Measurements from ENCODE around the gene CST9L. TPM values are rescaled to one million over a fixed set of nuclear protein-coding genes. Genes with fewer than 3 reads are reported as not detected.

Gene CST9L
- total RNA-seq, 1 experiment from 2014 or later: not detected

DNA sequence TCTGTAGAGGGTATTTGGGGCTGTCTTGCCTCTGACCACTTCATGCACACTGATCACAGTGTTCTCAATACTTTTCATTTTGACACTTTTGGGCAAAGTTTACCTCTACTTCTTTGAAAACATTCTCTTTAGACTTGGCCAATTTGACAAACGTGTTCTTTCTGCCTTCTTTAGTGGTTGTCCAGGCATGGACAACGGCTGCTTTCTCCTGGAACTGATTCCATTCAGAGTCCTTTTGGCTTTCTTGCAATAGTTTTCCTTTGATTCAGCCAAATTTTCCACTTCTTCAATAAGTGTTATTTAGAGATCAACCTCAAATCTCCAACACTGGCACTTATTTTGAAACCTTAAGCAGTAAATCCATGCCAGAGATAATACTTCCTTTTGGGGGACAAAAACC lies 44.1 kb upstream of the CST9L start:
- Histone ChIP-seq H3K27me3 (ENCODE audit: insufficient read depth, low read length) (no peaks in the 10 kb centered on the region), H3K79me2 (ENCODE audit: insufficient read depth, low read length) (no peaks in the 10 kb centered on the region), H3K4me2 (ENCODE audit: low read length) (no peak overlapping the region), H2AFZ (ENCODE audit: low read depth, low read length, poor library complexity, severe bottlenecking) (no peak overlapping the region), H3K9me2 (ENCODE audit: insufficient read depth) (no peaks in the 10 kb centered on the region), H3K4me1 (ENCODE audit: control insufficient read depth in 1 of 2, insufficient read depth in 2 of 2, low read length in 2 of 2) (no peaks in the 10 kb centered on the region), H3K27ac (ENCODE audit: low read depth, low read length) (no peak overlapping the region), H3K9ac (ENCODE audit: low read length) (no peak overlapping the region), H3K9me3 (ENCODE audit: control insufficient read depth in 1 of 2, insufficient read depth in 1 of 2, low read depth in 1 of 2, low read length in 2 of 2) (no peaks in the 10 kb centered on the region), H3K4me3 (replicated peaks in 1 of 2; ENCODE audit: low read depth in 1 of 2, low read length in 2 of 2) (no peak overlapping the region), H3K36me3 (ENCODE audit: control insufficient read depth in 1 of 2, insufficient read depth in 2 of 2, low read length in 2 of 2) (no peaks in the 10 kb centered on the region), H4K20me1 (ENCODE audit: insufficient read depth) (no peaks in the 10 kb centered on the region)
- POLR2A ChIA-PET: no interaction called here
- ATAC-seq (no peak), DNase-seq (ENCODE audit: low read depth, low spot score) (no peak)
- TF ChIP-seq SIN3A (IDR thresholded peaks at IDR 0.05; ENCODE audit: low read depth): no peak
- no peak for TF ChIP-seq POLR2A (IDR thresholded peaks at IDR 0.05; ENCODE audit: borderline replicate concordance, extremely low read depth, insufficient read depth, insufficient read length)
- TF ChIP-seq JUND (IDR thresholded peaks at IDR 0.05): no peak
- no peak for TF ChIP-seq EGR1 (IDR thresholded peaks at IDR 0.05; ENCODE audit: low read depth)
- TF ChIP-seq CBX3 (IDR thresholded peaks at IDR 0.05; ENCODE audit: low read depth): no peak
- TF ChIP-seq EZH2 (IDR thresholded peaks at IDR 0.05): no peak
- no peak for TF ChIP-seq FOSL1 (IDR thresholded peaks at IDR 0.05; ENCODE audit: low read depth)
- TF ChIP-seq MAX (IDR thresholded peaks at IDR 0.05): no peak
- no peak for TF ChIP-seq TCF7L2 (IDR thresholded peaks at IDR 0.05; ENCODE audit: borderline replicate concordance, extremely low read depth, insufficient read depth, insufficient read length)
- CTCF ChIA-PET: no interaction called here
- BruUV-seq (replicated peaks): no TSS peak
- RAD21 ChIA-PET (ENCODE audit: low non-redundant PET in 1 of 2, low total read pairs in 2 of 2, uncharacterized antibody in 2 of 2, unreplicated experiment in 2 of 2): no interaction called here
- intact Hi-C loops (cut with micrococcal nuclease): no loop called here

GRCh38 chr20:23609486-23610109 lies 41.3 kb upstream of the CST9L start:
- no peaks in the 10 kb centered on the region for H3K79me2 ChIP-seq (ENCODE audit: insufficient read depth, low read length)
- DNase-seq (ENCODE audit: low read depth, low spot score): no peak
- no peak overlapping the region for H3K4me3 ChIP-seq (replicated peaks in 1 of 2; ENCODE audit: low read depth in 1 of 2, low read length in 2 of 2)
- no peak overlapping the region for H3K27ac ChIP-seq (ENCODE audit: low read depth, low read length)
- no peak for ATAC-seq
- no peaks in the 10 kb centered on the region for H4K20me1 ChIP-seq (ENCODE audit: insufficient read depth)
- intact Hi-C loops (cut with micrococcal nuclease): loop anchor here (5.0 kb wide), 1 partner anchor 58 kb away; no protein-coding TSS in a partner anchor
- H3K4me2 ChIP-seq (ENCODE audit: low read length): no peak overlapping the region
- ChIA-PET POLR2A (no interaction called here), CTCF (no interaction called here), RAD21 (ENCODE audit: low non-redundant PET in 1 of 2, low total read pairs in 2 of 2, uncharacterized antibody in 2 of 2, unreplicated experiment in 2 of 2) (no interaction called here)
- no peaks in the 10 kb centered on the region for H3K9me3 ChIP-seq (ENCODE audit: control insufficient read depth in 1 of 2, insufficient read depth in 1 of 2, low read depth in 1 of 2, low read length in 2 of 2)
- no peaks in the 10 kb centered on the region for H3K4me1 ChIP-seq (ENCODE audit: control insufficient read depth in 1 of 2, insufficient read depth in 2 of 2, low read length in 2 of 2)
- no peaks in the 10 kb centered on the region for H3K36me3 ChIP-seq (ENCODE audit: control insufficient read depth in 1 of 2, insufficient read depth in 2 of 2, low read length in 2 of 2)
- BruUV-seq (replicated peaks): no TSS peak
- no peaks in the 10 kb centered on the region for H3K9me2 ChIP-seq (ENCODE audit: insufficient read depth)
- no peaks in the 10 kb centered on the region; the same call in 1 of the 2 replicates for H3K27me3 ChIP-seq (ENCODE audit: insufficient read depth, low read length)
- no peak overlapping the region for H2AFZ ChIP-seq (ENCODE audit: low read depth, low read length, poor library complexity, severe bottlenecking)
- H3K9ac ChIP-seq (ENCODE audit: low read length): no peak overlapping the region
- TF ChIP-seq JUND (IDR thresholded peaks at IDR 0.05): no peak
- no peak for TF ChIP-seq SP1 (IDR thresholded peaks at IDR 0.05; ENCODE audit: low read depth)
- TF ChIP-seq ZFX (IDR thresholded peaks at IDR 0.05): no peak
- no peak for TF ChIP-seq TCF7L2 (IDR thresholded peaks at IDR 0.05; ENCODE audit: borderline replicate concordance, extremely low read depth, insufficient read depth, insufficient read length)
- TF ChIP-seq CBX3 (IDR thresholded peaks at IDR 0.05; ENCODE audit: low read depth): no peak
- TF ChIP-seq REST (IDR thresholded peaks at IDR 0.05; ENCODE audit: low read depth): no peak
- no peak for TF ChIP-seq EGR1 (IDR thresholded peaks at IDR 0.05; ENCODE audit: low read depth)
- no peak for TF ChIP-seq RAD21 (IDR thresholded peaks at IDR 0.05; ENCODE audit: low read depth)
- TF ChIP-seq POLR2AphosphoS5 (IDR thresholded peaks at IDR 0.05; ENCODE audit: low read depth, low read length): no peak
- no peak for TF ChIP-seq YY1 (IDR thresholded peaks at IDR 0.05; ENCODE audit: extremely low read depth, insufficient replicate concordance, low read depth, low read length)
- TF ChIP-seq CTCF (IDR thresholded peaks at IDR 0.05 in 2 of 3, conservative IDR thresholded peaks at IDR 0.05 in 1 of 3; ENCODE audit: borderline replicate concordance in 1 of 3, insufficient read depth in 1 of 3, low read depth in 2 of 3, low read length in 2 of 3): no peak
